ENCODE data around the gene EXD2. TPM values are rescaled to one million over a fixed set of nuclear protein-coding genes. Genes with fewer than 3 reads are reported as not detected.

The EXD2 gene
- total RNA-seq, 1 donor from 2014 or later: 16.5 TPM

DNA sequence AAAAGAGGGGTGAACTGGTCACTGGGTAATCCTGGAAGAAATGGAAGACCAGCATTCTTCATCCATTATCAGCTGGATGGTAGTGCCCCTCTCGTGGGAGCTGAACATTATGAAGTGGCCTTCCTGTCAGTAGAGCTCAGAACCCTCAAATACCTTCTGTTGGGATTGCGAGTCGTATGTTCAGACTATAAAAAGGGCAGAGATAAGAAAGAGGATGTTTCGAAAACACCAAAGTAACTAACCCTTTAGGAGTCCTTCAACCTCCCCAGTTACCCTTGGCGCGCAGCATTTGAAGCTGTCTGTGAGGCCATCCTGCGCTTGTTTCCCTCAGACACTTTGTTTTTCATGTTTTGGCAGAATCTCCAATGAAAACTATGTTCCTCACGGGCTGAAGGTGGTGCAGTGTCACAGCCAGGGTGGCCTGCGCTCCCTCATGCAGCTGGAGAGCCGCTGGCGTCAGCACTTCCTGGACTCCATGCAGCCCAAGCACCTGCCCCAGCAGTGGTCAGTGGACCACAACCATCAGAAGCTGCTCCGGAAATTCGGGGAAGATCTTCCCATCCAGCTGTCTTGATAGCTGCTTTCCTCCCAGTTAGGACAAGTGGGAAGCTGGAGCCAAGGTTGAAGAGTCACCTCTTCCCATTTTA, 49.4 kb downstream of the EXD2 start:
- TF ChIP-seq CTCF (IDR thresholded peaks at IDR 0.05; ENCODE audit: borderline replicate concordance): no peak
- H3K27ac ChIP-seq (replicated peaks): peak overlapping the region; percentile 62
- H3K36me3 ChIP-seq: peaks cover 61% of the 10 kb centered on the region
- H3K4me1 ChIP-seq: peaks cover 26% of the 10 kb centered on the region
- H3K27me3 ChIP-seq (ENCODE audit: low read depth): no peaks in the 10 kb centered on the region
- intact Hi-C loops (cut with micrococcal nuclease): loop anchor here (10.0 kb wide), 1 partner anchor 114 kb away; no protein-coding TSS in a partner anchor
- H3K9me3 ChIP-seq (replicated peaks): no peaks in the 10 kb centered on the region
- DNase-seq: no peak
- H3K4me3 ChIP-seq: no peak overlapping the region

- no peak for DNase-seq
- no peak overlapping the region for H3K4me3 ChIP-seq
- H3K9me3 ChIP-seq (replicated peaks): no peaks in the 10 kb centered on the region
- intact Hi-C loops (cut with micrococcal nuclease): loop anchor here (10.0 kb wide), 1 partner anchor 113 kb away; no protein-coding TSS in a partner anchor
- peaks cover 51% of the 10 kb centered on the region for H3K36me3 ChIP-seq
- H3K27me3 ChIP-seq (ENCODE audit: low read depth): no peaks in the 10 kb centered on the region
- H3K27ac ChIP-seq (replicated peaks): peak overlapping the region; percentile 62
- TF ChIP-seq CTCF (IDR thresholded peaks at IDR 0.05; ENCODE audit: borderline replicate concordance): no peak
- peaks cover 26% of the 10 kb centered on the region for H3K4me1 ChIP-seq
Measured at GRCh38 chr14:69241577-69241976, 50.3 kb downstream of the EXD2 start.

- Histone ChIP-seq H3K4me1 (peaks cover 26% of the 10 kb centered on the region), H3K9me3 (replicated peaks) (no peaks in the 10 kb centered on the region), H3K27me3 (ENCODE audit: low read depth) (no peaks in the 10 kb centered on the region), H3K36me3 (peaks cover 41% of the 10 kb centered on the region), H3K27ac (replicated peaks) (peak overlapping the region; percentile 25), H3K4me3 (no peak overlapping the region)
- no peak for DNase-seq
- intact Hi-C loops (cut with micrococcal nuclease): loop anchor here (2.0 to 10.0 kb wide), 2 partner anchors 112 to 218 kb away; no protein-coding TSS in a partner anchor
- peak; percentile 86 for TF ChIP-seq CTCF (IDR thresholded peaks at IDR 0.05; ENCODE audit: borderline replicate concordance)
Measured at GRCh38 chr14:69242311-69243224, 51.3 kb downstream of the EXD2 start.

DNA sequence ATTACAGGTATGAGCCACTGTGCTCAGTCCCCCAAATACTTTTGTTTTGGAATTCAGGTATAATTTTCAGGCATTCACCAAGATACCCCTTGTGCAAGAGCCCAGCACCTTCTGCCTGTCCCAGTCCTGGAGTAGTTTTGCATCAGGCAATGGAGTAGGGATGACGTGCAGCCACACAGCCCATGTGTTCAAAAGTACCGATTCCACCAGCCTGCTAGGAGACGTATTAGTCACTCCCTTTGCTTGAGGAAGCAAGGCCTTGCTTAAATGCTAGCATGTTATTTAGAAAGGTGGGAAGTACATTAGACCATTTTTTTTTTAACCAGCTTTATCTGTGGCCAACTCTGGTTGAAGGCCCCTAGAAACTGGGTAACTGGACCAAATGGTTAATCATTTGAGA, 53.6 kb downstream of the EXD2 start:
- H3K36me3 ChIP-seq: peaks cover 18% of the 10 kb centered on the region
- no peak for TF ChIP-seq CTCF (IDR thresholded peaks at IDR 0.05; ENCODE audit: borderline replicate concordance)
- peaks cover 27% of the 10 kb centered on the region for H3K4me1 ChIP-seq
- no peak overlapping the region for H3K4me3 ChIP-seq
- intact Hi-C loops (cut with micrococcal nuclease): loop anchor here (10.0 kb wide), 1 partner anchor 110 kb away; no protein-coding TSS in a partner anchor
- DNase-seq: no peak
- no peaks in the 10 kb centered on the region for H3K27me3 ChIP-seq (ENCODE audit: low read depth)
- no peak overlapping the region for H3K27ac ChIP-seq (replicated peaks)
- no peaks in the 10 kb centered on the region for H3K9me3 ChIP-seq (replicated peaks)

GRCh38 chr14:69246331-69246730, 55.0 kb downstream of the EXD2 start:
- peaks cover 5% of the 10 kb centered on the region for H3K36me3 ChIP-seq
- TF ChIP-seq CTCF (IDR thresholded peaks at IDR 0.05; ENCODE audit: borderline replicate concordance): no peak
- no peak overlapping the region for H3K4me3 ChIP-seq
- no peaks in the 10 kb centered on the region for H3K27me3 ChIP-seq (ENCODE audit: low read depth)
- peaks cover 18% of the 10 kb centered on the region for H3K4me1 ChIP-seq
- no peak overlapping the region for H3K27ac ChIP-seq (replicated peaks)
- no peak for DNase-seq
- intact Hi-C loops (cut with micrococcal nuclease): loop anchor here (10.0 kb wide), 1 partner anchor 108 kb away; no protein-coding TSS in a partner anchor
- H3K9me3 ChIP-seq (replicated peaks): no peaks in the 10 kb centered on the region

Measured in left ventricle myocardium inferior (tissue), 1 donor.